GM18870 (cell line): ENCODE data around the gene PTCH2.
"Not testable (repeated sequence)": the region's sequence is repeated elsewhere in the genome, so short reads cannot be mapped to it uniquely, and the experiment has no call there.

ENCODE experiments used
- ATAC-seq: cut with Tn5 transposase; IDR thresholded peaks from one replicate; pipeline ENCODE4 v1.9.1; 2021; ENCODE audit warnings: moderate library complexity; ENCODE audit not compliant: unreplicated experiment

PTCH2 gene

GRCh38 chr1:44803062-44803311 is 40.1 kb downstream of the PTCH2 start:
- ATAC-seq: no peak

DNA sequence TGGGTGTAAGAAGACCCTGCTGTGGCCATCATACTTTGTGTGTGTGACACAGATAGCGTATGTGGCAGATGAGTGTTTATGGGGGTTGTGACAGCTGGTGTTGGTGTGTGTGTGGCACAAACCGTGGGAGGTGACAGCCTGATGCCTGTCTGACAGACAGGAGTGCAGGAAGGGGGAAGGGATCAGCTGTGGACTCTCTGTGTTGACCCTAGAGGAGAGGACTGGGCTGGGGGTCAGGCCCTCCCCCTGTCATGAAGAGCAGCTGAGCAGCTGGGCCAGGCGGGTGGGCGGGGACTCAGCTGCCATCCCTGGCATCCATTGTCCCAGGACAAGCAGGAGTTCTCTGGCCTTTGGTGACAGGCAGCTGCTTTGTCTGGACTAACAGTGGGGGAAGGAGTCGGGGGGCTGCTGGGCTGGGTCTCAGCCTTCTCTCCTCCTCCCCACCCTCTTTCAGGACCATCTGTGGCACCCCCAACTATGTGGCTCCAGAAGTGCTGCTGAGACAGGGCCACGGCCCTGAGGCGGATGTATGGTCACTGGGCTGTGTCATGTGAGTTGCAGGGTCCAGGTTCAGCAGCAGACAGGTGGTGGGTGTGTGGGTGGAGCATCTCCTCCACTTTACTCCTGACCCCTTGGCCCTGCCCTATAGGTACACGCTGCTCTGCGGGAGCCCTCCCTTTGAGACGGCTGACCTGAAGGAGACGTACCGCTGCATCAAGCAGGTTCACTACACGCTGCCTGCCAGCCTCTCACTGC is 40.6 kb downstream of the PTCH2 start:
- no peak for ATAC-seq

DNA sequence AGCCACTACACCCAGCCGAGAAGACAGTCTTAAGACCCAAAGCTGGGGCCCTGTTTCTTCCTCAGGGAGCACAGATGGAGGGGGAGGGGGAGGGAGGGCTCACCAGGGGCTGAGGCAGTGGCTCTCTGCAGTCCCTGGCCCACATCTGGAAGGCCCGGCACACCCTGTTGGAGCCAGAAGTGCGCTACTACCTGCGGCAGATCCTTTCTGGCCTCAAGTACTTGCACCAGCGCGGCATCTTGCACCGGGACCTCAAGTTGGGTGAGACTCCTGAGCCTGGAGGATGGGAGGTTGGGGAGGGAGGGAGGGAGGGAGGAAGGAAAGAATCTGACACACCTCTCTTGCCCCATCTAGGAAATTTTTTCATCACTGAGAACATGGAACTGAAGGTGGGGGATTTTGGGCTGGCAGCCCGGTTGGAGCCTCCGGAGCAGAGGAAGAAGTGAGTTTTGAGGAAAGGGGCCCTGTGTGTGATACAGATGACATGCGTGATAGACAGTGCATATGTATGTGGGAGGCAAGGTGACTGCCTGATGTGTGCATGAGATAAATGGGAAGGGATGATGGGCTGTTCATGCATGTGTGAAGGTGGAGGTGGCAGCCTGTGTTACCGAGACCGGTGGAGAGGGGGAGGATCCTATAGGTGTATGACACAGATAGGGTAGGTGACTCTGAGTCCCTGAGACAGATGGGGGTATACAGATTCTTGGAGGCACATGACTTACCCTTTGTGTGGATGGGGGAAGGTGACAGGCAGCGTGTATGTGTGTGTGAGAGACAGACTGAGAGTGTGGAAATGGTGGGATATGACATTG is 41.4 kb downstream of the PTCH2 start:
- no peak for ATAC-seq

DNA sequence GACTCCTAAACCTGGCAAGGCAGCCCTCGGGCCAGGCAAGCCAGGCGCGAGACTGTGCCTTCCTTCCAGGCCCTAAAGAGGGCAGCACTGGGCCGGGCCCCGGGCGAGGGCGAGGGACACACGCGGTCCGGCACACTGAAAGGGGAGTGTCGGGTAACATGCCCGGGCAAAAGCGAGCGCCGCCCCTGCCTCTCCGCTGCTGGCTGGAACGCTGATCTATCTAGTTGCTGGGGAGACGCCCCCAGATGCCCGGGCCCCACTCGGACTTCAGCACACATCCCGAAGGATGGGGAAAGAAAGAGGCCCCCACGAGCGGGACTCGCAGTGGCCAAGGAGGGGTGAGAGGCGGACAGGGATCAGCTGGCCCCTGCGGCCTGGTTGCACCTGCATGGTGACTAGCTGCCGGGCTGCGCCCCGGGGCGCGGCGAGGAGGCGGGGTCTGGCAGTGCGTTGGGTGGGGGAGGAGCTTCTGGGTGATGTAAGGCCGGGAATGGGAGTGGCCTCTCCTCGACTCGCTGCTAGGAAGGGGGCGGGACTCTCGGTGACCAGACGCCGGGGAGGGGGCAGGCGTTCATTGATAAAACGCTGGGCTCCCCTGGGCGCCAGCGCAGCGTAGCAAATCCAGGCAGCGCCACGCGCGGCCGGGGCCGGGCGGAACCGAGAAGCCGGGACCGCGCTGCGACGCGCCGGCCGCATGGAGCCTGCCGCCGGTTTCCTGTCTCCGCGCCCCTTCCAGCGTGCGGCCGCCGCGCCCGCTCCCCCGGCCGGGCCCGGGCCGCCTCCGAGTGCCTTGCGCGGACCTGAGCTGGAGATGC is 43.1 kb downstream of the PTCH2 start, which contains the start of gene PLK3:
TSS of gene PLK3 (plus strand) at position 608 of the 815 bp plus-strand sequence. CDS start at position 695, 87 bp downstream.
- peak; percentile 74 for ATAC-seq

- no peak for ATAC-seq
Measured at GRCh38 chr1:44798481-44799365, 44.3 kb downstream of the PTCH2 start.

DNA sequence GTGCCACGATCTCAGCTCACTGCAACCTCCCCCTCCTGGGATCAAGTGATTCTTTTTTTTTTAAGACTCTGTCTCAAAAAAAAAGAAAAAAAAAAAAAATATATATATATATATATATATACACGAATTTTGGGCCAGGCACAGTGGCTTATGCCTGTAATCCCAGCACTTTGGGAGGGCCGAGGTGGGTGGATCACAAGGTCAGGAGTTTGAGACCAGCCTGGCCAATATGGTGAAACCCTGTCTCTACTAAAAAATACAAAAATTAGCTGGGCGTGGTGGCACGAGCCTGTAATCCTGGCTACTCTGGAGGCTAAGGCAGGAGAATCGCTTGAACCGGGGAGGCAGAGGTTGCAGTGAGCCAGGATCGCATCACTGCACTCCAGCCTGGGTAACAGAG is 45.2 kb downstream of the PTCH2 start:
- not testable (repeated sequence) for ATAC-seq

- ATAC-seq: no peak
Measured at GRCh38 chr1:44792736-44793502, 50.1 kb downstream of the PTCH2 start.

- ATAC-seq: no peak
Measured at GRCh38 chr1:44790968-44791801, 51.9 kb downstream of the PTCH2 start.

DNA sequence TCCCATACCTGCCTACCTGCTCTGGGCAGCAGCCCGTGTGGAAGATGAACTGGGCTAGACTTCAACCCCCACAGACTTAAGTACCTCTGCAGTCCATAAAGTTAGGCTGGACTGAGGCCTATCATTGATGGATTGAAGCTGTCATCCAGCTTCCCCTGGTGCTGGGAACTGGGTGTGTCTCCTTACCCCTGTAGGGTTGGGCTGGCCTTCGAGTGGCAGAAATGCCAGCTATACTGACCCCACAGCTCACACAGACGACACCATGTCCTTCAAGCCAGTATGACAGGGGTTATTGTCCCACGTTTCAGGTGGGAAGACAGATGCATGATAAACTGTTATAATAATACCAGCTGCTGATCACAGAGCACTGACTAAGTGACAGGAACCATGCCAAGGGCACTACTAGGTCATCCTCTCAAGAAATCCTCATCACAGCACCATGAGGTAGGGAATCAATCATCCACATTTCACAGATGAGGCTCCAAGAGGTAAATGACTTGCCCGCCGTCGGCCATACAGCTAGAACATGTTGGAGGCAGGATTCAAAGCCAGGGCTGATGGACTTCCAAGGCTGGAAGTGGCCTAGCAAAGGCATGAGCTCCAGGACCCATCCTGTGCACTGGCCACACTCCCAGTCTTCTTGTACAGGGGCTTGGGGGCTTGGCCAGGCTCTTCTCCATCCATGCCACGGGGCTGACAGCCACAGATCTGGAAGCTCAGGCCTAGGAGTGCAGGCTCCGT is 54.8 kb downstream of the PTCH2 start, which contains the start of gene BEST4:
TSS of gene BEST4 (minus strand) at position 51 of the 741 bp plus-strand sequence. CDS start 465 bp downstream, outside the sequence.
- ATAC-seq: no peak

GRCh38 chr1:44787506-44787905 is 55.5 kb downstream of the PTCH2 start:
- no peak for ATAC-seq

GRCh38 chr1:44786841-44787426 is 56.1 kb downstream of the PTCH2 start:
- ATAC-seq: no peak

- ATAC-seq: no peak
Measured at GRCh38 chr1:44786138-44786840, 56.8 kb downstream of the PTCH2 start.

DNA sequence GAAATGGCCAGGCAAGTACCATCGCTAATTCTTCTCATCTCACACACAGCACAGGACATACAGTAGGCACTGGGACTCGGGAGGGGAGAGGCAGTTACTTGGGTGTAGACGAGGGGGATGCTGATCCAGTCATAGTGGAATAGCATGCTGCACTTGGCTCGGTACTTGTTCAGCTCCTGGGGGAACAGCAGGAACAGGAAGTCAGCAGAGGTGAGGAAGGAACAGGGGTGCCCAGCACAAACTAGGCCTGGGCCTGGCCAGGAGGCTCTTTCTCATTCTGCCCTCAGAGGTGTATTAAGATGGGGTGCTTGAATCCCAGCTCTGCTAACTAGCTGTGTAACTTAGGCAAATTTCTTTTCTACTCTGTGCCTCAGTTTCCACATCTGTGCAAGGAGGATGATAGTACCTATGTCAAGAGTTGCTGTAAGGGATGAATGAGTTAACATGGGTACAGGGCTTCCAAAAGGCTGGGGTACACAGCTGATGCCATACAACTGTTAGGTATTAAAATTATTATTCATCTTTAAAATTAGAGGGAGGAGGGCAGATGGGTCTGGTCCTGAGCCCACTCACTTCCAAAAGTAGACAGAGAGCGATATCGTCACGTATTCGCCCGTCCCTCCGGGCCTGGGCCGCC is 57.4 kb downstream of the PTCH2 start:
- ATAC-seq: no peak

- no peak for ATAC-seq
Measured at GRCh38 chr1:44785029-44785380, 58.0 kb downstream of the PTCH2 start.

- no peak for ATAC-seq
Measured at GRCh38 chr1:44784094-44785028, 58.7 kb downstream of the PTCH2 start.

DNA sequence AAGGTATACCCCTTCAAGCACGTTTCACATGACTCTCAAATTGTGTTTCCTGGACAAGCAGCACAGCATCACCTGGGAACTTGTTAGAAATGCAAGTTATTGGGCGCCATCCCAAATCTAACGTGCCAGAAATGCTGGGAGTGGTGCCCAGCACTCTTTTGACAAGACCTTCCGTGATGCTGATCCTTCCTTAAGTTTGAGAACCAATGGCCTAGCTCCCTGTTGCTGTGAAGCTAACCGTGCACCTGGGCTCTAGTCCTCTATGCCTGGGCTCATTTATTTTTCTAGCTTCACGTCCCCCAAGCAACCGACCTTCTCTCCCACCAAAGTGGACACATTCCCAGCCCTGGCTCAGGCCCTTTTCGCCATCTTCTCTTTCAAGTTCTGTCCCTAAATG is 59.4 kb downstream of the PTCH2 start:
- ATAC-seq: no peak
